Endothelial cell of umbilical vein (primary cell): ENCODE measurements around the gene GKN2. TPM values are rescaled to one million over a fixed set of nuclear protein-coding genes. Genes with fewer than 3 reads are reported as not detected.

Experiments
- BruUV-seq: library from RNA; stranded (reverse); fragments of 400-500 nt; replicated peaks from 2 replicates; lab custom pipeline; 2021; lab: Mats Ljungman, UMichigan
- CTCF ChIA-PET: fragments of 300-600, 350-600 bp; sonication (Branson Sonifier 250); formaldehyde crosslinking; loops from one replicate; lab custom pipeline; 2021; ENCODE audit warnings: antibody characterized with exemption, inconsistent platforms; lab: Charles Lee
- POLR2A ChIA-PET: fragments of 300-600, 350-600 bp; sonication (Branson Sonifier 250); formaldehyde crosslinking; loops from one replicate; lab custom pipeline; 2021; ENCODE audit warnings: antibody characterized with exemption, inconsistent platforms; lab: Charles Lee
- DNase-seq: peaks from one replicate; pipeline ENCODE4 v3.0.0-alpha.2; 2011; ENCODE audit warnings: low read depth, low spot score
- FAIRE-seq: peaks from 2 replicates; lab custom pipeline; 2011; peaks lifted over from hg19 to GRCh38; lab: Jason Lieb, UNC
- H2AFZ ChIP-seq: 2 replicates; pipeline ENCODE4 v1.6.0; 2012; ENCODE audit warnings: low read depth, low read length, control low read depth, inconsistent platforms
- H3K27ac ChIP-seq: 2 replicates; pipeline ENCODE4 v1.5.1; 2011; ENCODE audit warnings: low read depth, mild to moderate bottlenecking, control low read depth, low read length, moderate library complexity; ENCODE audit not compliant: insufficient read depth
- H3K27me3 ChIP-seq, 2 experiments: 2 replicates each; pipeline versions ENCODE4 v1.6.0 to v1.6.1; 2011; ENCODE audit warnings: low read length in 2 of 2, mixed read lengths in 1 of 2; ENCODE audit not compliant: control insufficient read depth in 2 of 2, insufficient read depth in 2 of 2
- H3K36me3 ChIP-seq, 2 experiments: 2 replicates in 1 of 2; 3 replicates in 1 of 2; pipeline ENCODE4 v1.5.1; 2011; ENCODE audit warnings: low read length in 2 of 2, mild to moderate bottlenecking in 1 of 2, moderate library complexity in 1 of 2; ENCODE audit not compliant: control insufficient read depth in 2 of 2, insufficient read depth in 2 of 2; ENCODE audit errors: extremely low read depth in 1 of 2
- H3K4me1 ChIP-seq: 3 replicates; pipeline ENCODE4 v1.5.1; 2011; ENCODE audit warnings: mild to moderate bottlenecking, low read length; ENCODE audit not compliant: control insufficient read depth, insufficient read depth; ENCODE audit errors: extremely low read depth
- H3K4me2 ChIP-seq: 2 replicates; pipeline ENCODE4 v1.6.1; 2011; ENCODE audit warnings: low read length, control low read depth, mixed read lengths; ENCODE audit not compliant: insufficient read depth
- H3K4me3 ChIP-seq, 3 experiments: fragments of 200-600 bp in 1 of 3; sonication (generic), shearing (Covaris generic) in 1 of 3; replicated peaks in 1 of 3; 2 replicates each; pipeline ENCODE4 v1.5.1; 2011 to 2016; ENCODE audit warnings: control low read depth in 3 of 3, low read length in 3 of 3, mild to moderate bottlenecking in 2 of 3, inconsistent platforms in 1 of 3, low read depth in 1 of 3, moderate library complexity in 1 of 3; ENCODE audit not compliant: insufficient read depth in 1 of 3
- H3K79me2 ChIP-seq: 2 replicates; pipeline ENCODE4 v1.6.0; 2012; ENCODE audit warnings: low read length, inconsistent platforms; ENCODE audit not compliant: control insufficient read depth, insufficient read depth
- H3K9ac ChIP-seq: replicated peaks from 2 replicates; pipeline ENCODE3; 2011; ENCODE audit warnings: low read length, control low read depth; ENCODE audit not compliant: insufficient read depth; ENCODE audit errors: extremely low read depth
- H3K9me1 ChIP-seq: replicated peaks from 3 replicates; pipeline ENCODE4 v1.6.0; 2011; ENCODE audit warnings: mild to moderate bottlenecking, low read length; ENCODE audit not compliant: control insufficient read depth, insufficient read depth; ENCODE audit errors: extremely low read depth
- H3K9me3 ChIP-seq: replicated peaks from 2 replicates; pipeline ENCODE4 v1.5.1; 2012; ENCODE audit warnings: low read length, inconsistent platforms; ENCODE audit not compliant: control insufficient read depth, insufficient read depth
- H4K20me1 ChIP-seq: replicated peaks from 2 replicates; pipeline ENCODE3; 2011; ENCODE audit warnings: mild to moderate bottlenecking, low read length; ENCODE audit not compliant: control insufficient read depth, insufficient read depth; ENCODE audit errors: extremely low read depth
- EZH2 ChIP-seq: IDR thresholded peaks from 2 replicates; pipeline ENCODE4 v1.6.1; 2012; ENCODE audit warnings: borderline replicate concordance, low read depth, mild to moderate bottlenecking, moderate library complexity, low read length, inconsistent platforms; ENCODE audit not compliant: severe bottlenecking
- FOS ChIP-seq: IDR thresholded peaks from 2 replicates; pipeline ENCODE4 v1.6.1; 2011; ENCODE audit warnings: mild to moderate bottlenecking, low read length, moderate library complexity, borderline replicate concordance; ENCODE audit not compliant: insufficient read depth
- GATA2 ChIP-seq: IDR thresholded peaks from 2 replicates; pipeline ENCODE4 v1.7.0; 2011; ENCODE audit warnings: low read depth, mild to moderate bottlenecking, moderate library complexity, mixed read lengths, low read length; ENCODE audit not compliant: insufficient read length, insufficient read depth
- JUN ChIP-seq: IDR thresholded peaks from 2 replicates; pipeline ENCODE4 v1.6.1; 2011; ENCODE audit warnings: borderline replicate concordance, low read depth; ENCODE audit not compliant: insufficient read length, insufficient read depth
- POLR2AphosphoS5 ChIP-seq: IDR thresholded peaks from 2 replicates; pipeline ENCODE4 v1.6.1; 2012; ENCODE audit warnings: low read depth, mild to moderate bottlenecking, control low read depth, low read length, moderate library complexity; ENCODE audit not compliant: insufficient read depth
- dilution Hi-C: fragments of 300-500 bp; cut with MboI; formaldehyde crosslinking; loops from one replicate; pipeline ENCODE4 v1.15.0; 2019; ENCODE audit warnings: low sequenced_read_pairs; ENCODE audit not compliant: extremely low pct_ligation_motif_present
- intact Hi-C: fragments of 100-400 bp; cut with micrococcal nuclease; formaldehyde crosslinking; loops from one replicate; pipeline ENCODE4 v1.10.0; 2022
- polyA plus RNA-seq, 4 experiments: library from polyadenylated mRNA; depleted of rRNA in 3 of 4; stranded (reverse) in 3 of 4; unstranded in 1 of 4; fragments of >200 nt; gene quantifications; 2 replicates each; pipeline versions ENCODE4 v1.2.1 to v1.2.3, GENCODE V29; 2011 to 2012; ENCODE audit warnings: missing spikeins in 1 of 4
- total RNA-seq: library from RNA; stranded (reverse); gene quantifications from 2 replicates; pipeline ENCODE4 v1.2.3, GENCODE V29; 2021
- TF ChIP-seq, protein P1 (sequence below): IDR thresholded peaks from 2 replicates; pipeline ENCODE4 v1.6.1; 2011; ENCODE audit not compliant: insufficient read depth, insufficient read length

GKN2 gene
- total and polyA plus RNA-seq, 2 donors (not counting 3 experiments of a cell fraction or from before 2014, with no cell fraction given): not detected

DNA sequence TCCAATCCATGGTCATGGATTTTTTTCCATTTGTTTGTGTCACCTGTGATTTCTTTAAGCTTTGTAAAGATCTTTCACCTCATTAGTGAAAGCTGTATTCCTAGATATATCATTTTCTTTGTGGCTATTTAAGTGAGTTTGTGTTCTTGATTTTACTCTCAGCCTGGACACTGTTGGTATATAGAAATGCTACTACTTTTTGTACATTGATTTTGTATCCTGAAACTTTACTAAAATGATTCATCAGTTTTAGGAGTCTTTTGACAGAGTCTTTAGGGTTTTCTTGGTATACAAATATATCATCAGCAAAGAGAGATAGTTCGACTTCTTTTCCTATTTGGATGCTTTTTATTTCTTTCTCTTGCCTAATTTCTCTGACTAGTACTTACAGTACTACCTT is 12.3 kb downstream of the GKN2 start:
- Histone ChIP-seq H3K27me3 (peaks cover 6 to 23% of the 10 kb centered on the region in 2 experiments), H3K79me2 (no peaks in the 10 kb centered on the region), H3K4me1 (no peaks in the 10 kb centered on the region), H4K20me1 (no peaks in the 10 kb centered on the region), H3K27ac (no peak overlapping the region), H2AFZ (no peak overlapping the region), H3K36me3 (no peaks in the 10 kb centered on the region), H3K9me1 (no peaks in the 10 kb centered on the region), H3K9me3 (no peaks in the 10 kb centered on the region), H3K4me2 (no peak overlapping the region), H3K9ac (no peak overlapping the region), H3K4me3 (no peak overlapping the region)
- ChIA-PET CTCF (interaction anchor here (1.5 kb wide), 1 partner anchor 8 kb away, joined by 3 read pairs; no protein-coding TSS in a partner anchor), POLR2A (no interaction called here)
- dilution Hi-C loops (loop anchor here (25.0 kb wide), 1 partner anchor 203 kb away; the partner anchor contains the start of gene ARHGAP25), intact Hi-C loops (no loop called here)
- TF ChIP-seq FOS: no peak
- no peak for TF ChIP-seq EZH2
- no peak for TF ChIP-seq GATA2
- TF ChIP-seq POLR2AphosphoS5: no peak
- no peak for DNase-seq
- FAIRE-seq: no peak
- no TSS peak for BruUV-seq

- Histone ChIP-seq H4K20me1 (no peaks in the 10 kb centered on the region), H3K4me3 (no peak overlapping the region), H3K9me1 (no peaks in the 10 kb centered on the region), H3K79me2 (no peaks in the 10 kb centered on the region), H3K27ac (no peak overlapping the region), H3K4me1 (no peaks in the 10 kb centered on the region), H3K27me3 (peaks cover 9 to 23% of the 10 kb centered on the region in 2 experiments), H3K9ac (no peak overlapping the region), H3K4me2 (no peak overlapping the region), H3K9me3 (no peaks in the 10 kb centered on the region), H3K36me3 (no peaks in the 10 kb centered on the region), H2AFZ (no peak overlapping the region)
- TF ChIP-seq JUN (no peak), GATA2 (no peak)
- TF ChIP-seq, protein P1, sequence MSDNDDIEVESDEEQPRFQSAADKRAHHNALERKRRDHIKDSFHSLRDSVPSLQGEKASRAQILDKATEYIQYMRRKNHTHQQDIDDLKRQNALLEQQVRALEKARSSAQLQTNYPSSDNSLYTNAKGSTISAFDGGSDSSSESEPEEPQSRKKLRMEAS: no peak
- dilution Hi-C loops: loop anchor here (25.0 kb wide), 1 partner anchor 203 kb away; the partner anchor contains the start of gene ARHGAP25
- POLR2A ChIA-PET: no interaction called here
- FAIRE-seq (no peak), DNase-seq (no peak)
- BruUV-seq: no TSS peak
- intact Hi-C loops: no loop called here
- CTCF ChIA-PET: interaction anchor here (1.5 kb wide), 1 partner anchor 8 kb away, joined by 3 read pairs; no protein-coding TSS in a partner anchor
Measured at GRCh38 chr2:68939962-68940361, 12.7 kb downstream of the GKN2 start.
